AML-193 (cell line): ENCODE data around the gene MYO10.

ENCODE experiments used
- DNase-seq, 2 experiments: peaks; one replicate each; lab custom pipeline; 2025; lab: John Stamatoyannopoulos, UW

MYO10 gene

GRCh38 chr5:16617274-16617968, 318.7 kb downstream of the MYO10 start:
- DNase-seq, result no peak

- DNase-seq, result no peak
These were observed 319.4 kb downstream of the MYO10 start, which contains the start of gene RETREG1 for GRCh38 chr5:16616536-16617273. TSS of gene RETREG1 (minus strand) at chr5:16616997. CDS start at chr5:16616971, 26 bp downstream.

- DNase-seq, result no peak
These were observed 320.1 kb downstream of the MYO10 start for GRCh38 chr5:16615741-16616535.

- DNase-seq, result no peak
These were observed 324.1 kb downstream of the MYO10 start for GRCh38 chr5:16612007-16612406.
